HL-60 (cell line): Measurements from ENCODE around the gene SHROOM1.

Source experiments
- GABPA ChIP-seq: IDR thresholded peaks from 2 replicates; pipeline ENCODE4 v1.6.1; 2012; ENCODE audit warnings: low read depth
- POLR2AphosphoS5 ChIP-seq: IDR thresholded peaks from 2 replicates; pipeline ENCODE4 v1.6.1; 2012; ENCODE audit warnings: low read depth
- TF ChIP-seq, protein P1 (sequence below): IDR thresholded peaks from one replicate; pipeline ENCODE4 v1.5.1; 2011; ENCODE audit warnings: low read length, control low read depth, inconsistent platforms; ENCODE audit not compliant: insufficient read depth
- TF ChIP-seq, protein P2 (sequence below): IDR thresholded peaks from 2 replicates; pipeline ENCODE4 v1.6.1; 2012; ENCODE audit warnings: low read depth; ENCODE audit not compliant: insufficient replicate concordance

DNA sequence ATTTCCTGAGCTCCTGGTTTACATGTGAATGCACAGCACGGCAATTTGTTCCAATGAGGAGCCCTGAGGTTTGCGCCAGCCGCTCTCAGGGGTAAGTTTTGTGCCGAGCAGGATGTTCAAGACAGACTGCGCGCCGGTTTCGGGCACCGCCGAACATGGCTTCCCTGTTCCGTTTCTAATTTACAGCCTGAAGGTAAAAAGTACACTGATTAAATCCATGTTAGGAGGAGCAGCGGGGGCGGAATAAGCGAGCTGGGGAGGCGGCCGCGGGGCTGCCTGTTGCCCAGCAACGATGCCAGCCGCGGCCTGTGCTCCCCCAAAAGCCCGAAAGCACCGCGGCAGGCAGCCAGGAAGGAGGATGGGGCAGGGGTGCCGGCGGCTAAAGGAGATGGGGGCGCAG is 11.0 kb downstream of the SHROOM1 start:
- TF ChIP-seq, protein P1, sequence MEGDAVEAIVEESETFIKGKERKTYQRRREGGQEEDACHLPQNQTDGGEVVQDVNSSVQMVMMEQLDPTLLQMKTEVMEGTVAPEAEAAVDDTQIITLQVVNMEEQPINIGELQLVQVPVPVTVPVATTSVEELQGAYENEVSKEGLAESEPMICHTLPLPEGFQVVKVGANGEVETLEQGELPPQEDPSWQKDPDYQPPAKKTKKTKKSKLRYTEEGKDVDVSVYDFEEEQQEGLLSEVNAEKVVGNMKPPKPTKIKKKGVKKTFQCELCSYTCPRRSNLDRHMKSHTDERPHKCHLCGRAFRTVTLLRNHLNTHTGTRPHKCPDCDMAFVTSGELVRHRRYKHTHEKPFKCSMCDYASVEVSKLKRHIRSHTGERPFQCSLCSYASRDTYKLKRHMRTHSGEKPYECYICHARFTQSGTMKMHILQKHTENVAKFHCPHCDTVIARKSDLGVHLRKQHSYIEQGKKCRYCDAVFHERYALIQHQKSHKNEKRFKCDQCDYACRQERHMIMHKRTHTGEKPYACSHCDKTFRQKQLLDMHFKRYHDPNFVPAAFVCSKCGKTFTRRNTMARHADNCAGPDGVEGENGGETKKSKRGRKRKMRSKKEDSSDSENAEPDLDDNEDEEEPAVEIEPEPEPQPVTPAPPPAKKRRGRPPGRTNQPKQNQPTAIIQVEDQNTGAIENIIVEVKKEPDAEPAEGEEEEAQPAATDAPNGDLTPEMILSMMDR = no peak
- TF ChIP-seq, protein P2, sequence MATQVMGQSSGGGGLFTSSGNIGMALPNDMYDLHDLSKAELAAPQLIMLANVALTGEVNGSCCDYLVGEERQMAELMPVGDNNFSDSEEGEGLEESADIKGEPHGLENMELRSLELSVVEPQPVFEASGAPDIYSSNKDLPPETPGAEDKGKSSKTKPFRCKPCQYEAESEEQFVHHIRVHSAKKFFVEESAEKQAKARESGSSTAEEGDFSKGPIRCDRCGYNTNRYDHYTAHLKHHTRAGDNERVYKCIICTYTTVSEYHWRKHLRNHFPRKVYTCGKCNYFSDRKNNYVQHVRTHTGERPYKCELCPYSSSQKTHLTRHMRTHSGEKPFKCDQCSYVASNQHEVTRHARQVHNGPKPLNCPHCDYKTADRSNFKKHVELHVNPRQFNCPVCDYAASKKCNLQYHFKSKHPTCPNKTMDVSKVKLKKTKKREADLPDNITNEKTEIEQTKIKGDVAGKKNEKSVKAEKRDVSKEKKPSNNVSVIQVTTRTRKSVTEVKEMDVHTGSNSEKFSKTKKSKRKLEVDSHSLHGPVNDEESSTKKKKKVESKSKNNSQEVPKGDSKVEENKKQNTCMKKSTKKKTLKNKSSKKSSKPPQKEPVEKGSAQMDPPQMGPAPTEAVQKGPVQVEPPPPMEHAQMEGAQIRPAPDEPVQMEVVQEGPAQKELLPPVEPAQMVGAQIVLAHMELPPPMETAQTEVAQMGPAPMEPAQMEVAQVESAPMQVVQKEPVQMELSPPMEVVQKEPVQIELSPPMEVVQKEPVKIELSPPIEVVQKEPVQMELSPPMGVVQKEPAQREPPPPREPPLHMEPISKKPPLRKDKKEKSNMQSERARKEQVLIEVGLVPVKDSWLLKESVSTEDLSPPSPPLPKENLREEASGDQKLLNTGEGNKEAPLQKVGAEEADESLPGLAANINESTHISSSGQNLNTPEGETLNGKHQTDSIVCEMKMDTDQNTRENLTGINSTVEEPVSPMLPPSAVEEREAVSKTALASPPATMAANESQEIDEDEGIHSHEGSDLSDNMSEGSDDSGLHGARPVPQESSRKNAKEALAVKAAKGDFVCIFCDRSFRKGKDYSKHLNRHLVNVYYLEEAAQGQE = no peak
- no peak for TF ChIP-seq POLR2AphosphoS5
- TF ChIP-seq GABPA = no peak
